Psoas muscle (tissue), 8 donors: ENCODE data around the gene CEBPG. TPM values are rescaled to one million over a fixed set of nuclear protein-coding genes. Genes with fewer than 3 reads are reported as not detected.

Experiments
- ATAC-seq, 4 donors: fragments of 200-7000 bp; cut with Tn5 transposase; one replicate each; pipeline ENCODE4 v1.9.1; 2020; ENCODE audit warnings: moderate library complexity in 3 of 4, mild to moderate bottlenecking in 2 of 4
- DNase-seq, 2 donors: peaks; one replicate each; pipeline ENCODE4 v3.0.0-alpha.2; 2020
- H3K27ac ChIP-seq: fragments of 200-600 bp; one replicate; pipeline ENCODE4 v1.8.0; 2022
- H3K27me3 ChIP-seq, 3 donors: fragments of 200-600 bp in 1 of 3; one replicate each; pipeline versions ENCODE4 v1.6.1 to v1.8.0; 2013 to 2022; ENCODE audit warnings: low read length in 2 of 3, mild to moderate bottlenecking in 2 of 3, moderate library complexity in 1 of 3; ENCODE audit not compliant: insufficient read depth in 3 of 3
- H3K36me3 ChIP-seq, 2 donors: fragments of 200-600 bp in 1 of 2; one replicate each; pipeline versions ENCODE4 v1.6.1 to v1.8.0; 2013 to 2022; ENCODE audit warnings: low read depth in 1 of 2, mild to moderate bottlenecking in 1 of 2, moderate library complexity in 1 of 2; ENCODE audit not compliant: insufficient read depth in 1 of 2
- H3K4me1 ChIP-seq: fragments of 200-600 bp; one replicate; pipeline ENCODE4 v1.8.0; 2022
- H3K4me3 ChIP-seq: fragments of 200-600 bp; one replicate; pipeline ENCODE4 v1.8.0; 2022; ENCODE audit warnings: mild to moderate bottlenecking
- H3K9me3 ChIP-seq: fragments of 200-600 bp; one replicate; pipeline ENCODE4 v1.8.0; 2022
- CTCF ChIP-seq: fragments of 200-600 bp; IDR thresholded peaks from one replicate; pipeline ENCODE4 v1.8.0; 2022; ENCODE audit warnings: antibody characterized with exemption
- WGBS, 3 donors: extraction: QIAGEN DNeasy Blood & Tissue Kit; methylation state at CpG; one replicate each; pipeline versions ENCODE4 v1.1.6 to v1.1.7; 2013; 5-methylcytosine and 5-hydroxymethylcytosine counted together
- intact Hi-C, 2 donors: fragments of 100-400 bp; cut with DNase I; formaldehyde crosslinking; loops; one replicate each; pipeline versions ENCODE4 v1.11.0 to v1.14.2; 2022
- polyA plus RNA-seq, 3 donors: library from polyadenylated mRNA; stranded (reverse); fragments of 200-250 nt; gene quantifications; one replicate each; pipeline ENCODE4 v1.2.3, GENCODE V29; 2013
- total RNA-seq, 4 donors: library from RNA; stranded (reverse); fragmentation: NEBNext Ultra II Directional in 2 of 4; extraction: Animal tissue kit (Norgen Biotek cat#: 25700) in 2 of 4; gene quantifications; one replicate each; pipeline versions ENCODE4 v1.2.1 to v1.2.4, GENCODE V29; 2021 to 2023
- donor health status: healthy with polysubstance abuse.
- donor health status: DM: no; HTN: no; CAD: no; lungs with moderate emphysema.
- donor health status: Bipolar disorder and iron deficiency.
- donor health status: healthy.
- donor health status: DM: yes; HTN: yes; CAD: no.
- donor health status: DM: no; HTN: no; CAD: no.
- donor health status: DM: no; HTN: no; CAD: no.
- donor health status: DM: yes; HTN: yes; CAD: no.

CEBPG gene
- total and polyA plus RNA-seq, 7 donors = 29.9 to 95.7 (median 50.1) TPM

GRCh38 chr19:33350538-33351309 lies 22.8 kb upstream of the CEBPG start:
- DNase-seq (peak; percentile 66 to 72), ATAC-seq (peak; percentile 83 to 88 (median 86))
- no peak for TF ChIP-seq CTCF
- intact Hi-C loops = no loop called here
- no peak overlapping the region for H3K4me3 ChIP-seq
- WGBS, 3 donors = 36 to 43% (median 39%) methylated on average over 12 of the region's 12 CpGs
- peaks cover 7% of the 10 kb centered on the region for H3K4me1 ChIP-seq
- H3K27ac ChIP-seq = no peak overlapping the region
- no peaks in the 10 kb centered on the region for H3K9me3 ChIP-seq
- H3K36me3 ChIP-seq = no peaks in the 10 kb centered on the region
- H3K27me3 ChIP-seq = no peaks in the 10 kb centered on the region

DNA sequence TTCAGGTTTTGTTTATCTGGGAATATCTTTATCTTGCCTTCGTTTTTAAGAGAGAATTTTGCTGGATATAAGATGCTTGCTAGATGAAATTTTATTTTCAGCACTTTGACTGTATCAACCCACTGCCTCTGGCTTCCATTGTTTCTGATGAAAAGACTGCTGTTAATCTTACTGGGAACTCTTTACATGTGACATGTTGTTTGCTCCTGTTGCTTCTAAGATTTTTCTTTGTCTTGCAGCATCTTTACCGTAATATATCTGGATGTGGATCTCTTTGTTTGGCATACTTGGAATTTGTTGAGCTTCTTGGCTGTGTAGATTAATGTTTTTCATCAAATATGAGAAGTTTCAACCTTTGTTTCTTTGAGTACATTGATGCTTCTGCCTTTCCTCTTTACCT lies 18.0 kb upstream of the CEBPG start:
- no peak overlapping the region for H3K4me3 ChIP-seq
- no peaks in the 10 kb centered on the region for H3K9me3 ChIP-seq
- no peak for ATAC-seq
- no peaks in the 10 kb centered on the region for H3K4me1 ChIP-seq
- no peak overlapping the region for H3K27ac ChIP-seq
- DNase-seq = no peak
- no peak for TF ChIP-seq CTCF
- 76 to 84% (median 77%) methylated on average over 2 of the region's 2 CpGs for WGBS, 3 donors
- no peaks in the 10 kb centered on the region for H3K36me3 ChIP-seq
- intact Hi-C loops = no loop called here
- H3K27me3 ChIP-seq = no peaks in the 10 kb centered on the region

- Histone ChIP-seq H3K9me3 (no peaks in the 10 kb centered on the region), H3K4me3 (no peak overlapping the region), H3K36me3 (no peaks in the 10 kb centered on the region), H3K27me3 (no peaks in the 10 kb centered on the region), H3K27ac (no peak overlapping the region), H3K4me1 (no peaks in the 10 kb centered on the region)
- intact Hi-C loops = no loop called here
- WGBS, 3 donors = 24 to 39% (median 36%) methylated on average over 1 of the region's 1 CpG
- no peak for DNase-seq
- TF ChIP-seq CTCF = no peak
- ATAC-seq = no peak
Observed at GRCh38 chr19:33357556-33357955, 16.0 kb upstream of the CEBPG start.

- H3K27ac ChIP-seq = no peak overlapping the region
Observed at GRCh38 chr19:33358408-33358807, 15.1 kb upstream of the CEBPG start.

More at GRCh38 chr19:33358408-33358807, 15.1 kb upstream of the CEBPG start:
- WGBS, 3 donors = 82 to 85% (median 83%) methylated on average over 6 of the region's 6 CpGs
- Histone ChIP-seq H3K4me1 (no peaks in the 10 kb centered on the region), H3K36me3 (no peaks in the 10 kb centered on the region), H3K9me3 (no peaks in the 10 kb centered on the region), H3K4me3 (no peak overlapping the region), H3K27me3 (no peaks in the 10 kb centered on the region)
- DNase-seq (no peak), ATAC-seq (no peak)
- TF ChIP-seq CTCF = no peak
- intact Hi-C loops = no loop called here
